ENCODE results near the gene SLC22A4.

The SLC22A4 gene

GRCh38 chr5:132274050-132274792 lies 20.0 kb upstream of the SLC22A4 start:
- TF ChIP-seq SIN3A (IDR thresholded peaks at IDR 0.05; ENCODE audit: borderline replicate concordance, insufficient read depth, low read length) (no peak), POLR2AphosphoS5 (IDR thresholded peaks at IDR 0.05; ENCODE audit: low read depth, low read length) (no peak), REST (IDR thresholded peaks at IDR 0.05; ENCODE audit: insufficient read depth in 1 of 2, low read depth in 2 of 2, low read length in 2 of 2) (no peak), TAF1 (IDR thresholded peaks at IDR 0.05; ENCODE audit: borderline replicate concordance, insufficient read depth, low read length) (no peak), FOXP2 (optimal IDR thresholded peaks at IDR 0.05; ENCODE audit: borderline replicate concordance, extremely low read depth, extremely low read length, insufficient read depth) (no peak)

DNA sequence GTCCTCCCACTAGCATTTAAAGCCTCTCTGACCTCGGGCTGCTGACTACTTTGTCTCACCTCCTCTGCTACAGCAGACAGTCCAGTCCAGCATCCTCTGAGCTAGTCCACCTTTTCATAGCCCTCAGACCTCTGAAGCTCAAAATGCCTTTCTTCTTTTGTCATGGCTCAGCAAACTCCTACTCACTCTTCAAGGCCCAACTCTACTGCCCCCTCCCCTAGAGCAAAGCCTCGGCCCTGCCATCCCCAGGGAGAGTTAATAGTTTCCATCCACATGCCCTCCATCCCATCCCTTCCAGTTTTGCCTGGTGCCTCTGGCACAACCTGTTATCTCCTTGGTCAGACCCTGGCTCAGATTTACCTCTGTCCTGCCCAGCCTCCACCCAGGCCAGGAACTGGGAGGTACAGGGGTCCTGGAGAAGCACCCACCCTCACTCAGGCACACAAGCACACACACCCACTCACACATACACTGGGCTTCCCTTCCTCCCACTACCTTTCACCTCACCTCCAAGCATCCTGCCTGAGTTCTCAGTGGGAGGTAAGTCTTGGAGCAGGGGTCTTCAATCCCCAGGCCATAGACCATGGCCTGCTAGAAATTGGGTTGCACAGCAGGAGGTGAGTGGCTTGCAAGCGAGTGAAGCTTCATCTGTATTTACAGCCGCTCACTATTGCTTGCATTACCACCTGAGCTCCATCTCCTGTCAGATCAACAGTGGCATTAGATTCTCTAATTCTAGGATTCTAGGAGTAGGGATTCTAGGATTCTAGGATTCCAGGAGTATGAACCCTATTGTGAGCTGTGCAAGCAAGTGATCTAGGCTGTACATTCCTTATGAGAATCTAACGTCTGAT lies 18.6 kb upstream of the SLC22A4 start:
- TF ChIP-seq REST (IDR thresholded peaks at IDR 0.05; ENCODE audit: insufficient read depth in 1 of 2, low read depth in 2 of 2, low read length in 2 of 2) (no peak), SIN3A (IDR thresholded peaks at IDR 0.05; ENCODE audit: borderline replicate concordance, insufficient read depth, low read length) (no peak), FOXP2 (optimal IDR thresholded peaks at IDR 0.05; ENCODE audit: borderline replicate concordance, extremely low read depth, extremely low read length, insufficient read depth) (no peak), TAF1 (IDR thresholded peaks at IDR 0.05; ENCODE audit: borderline replicate concordance, insufficient read depth, low read length) (no peak), POLR2AphosphoS5 (IDR thresholded peaks at IDR 0.05; ENCODE audit: low read depth, low read length) (no peak)

DNA sequence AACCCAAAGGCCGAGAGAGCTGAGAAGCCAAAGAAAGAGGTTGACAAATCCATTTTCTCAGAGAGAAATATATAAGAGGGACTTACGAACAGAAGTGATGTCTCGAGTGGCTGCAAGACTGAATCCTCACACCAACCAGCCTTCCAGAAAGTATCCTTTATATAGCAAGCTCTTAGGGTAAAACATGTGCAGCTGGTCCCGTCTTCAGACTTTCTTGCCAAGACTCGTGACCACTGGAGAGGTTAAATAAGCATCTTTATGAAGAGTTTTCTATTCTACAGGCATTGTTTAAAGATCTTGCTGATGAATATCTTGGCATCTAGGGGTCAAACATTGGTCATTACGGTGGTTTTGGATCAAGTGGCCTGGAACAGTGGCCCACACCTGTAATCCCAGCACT lies 16.9 kb upstream of the SLC22A4 start:
- no peak for TF ChIP-seq REST (IDR thresholded peaks at IDR 0.05; ENCODE audit: insufficient read depth in 1 of 2, low read depth in 2 of 2, low read length in 2 of 2)
- no peak for TF ChIP-seq POLR2AphosphoS5 (IDR thresholded peaks at IDR 0.05; ENCODE audit: low read depth, low read length)
- TF ChIP-seq SIN3A (IDR thresholded peaks at IDR 0.05; ENCODE audit: borderline replicate concordance, insufficient read depth, low read length), result no peak
- TF ChIP-seq FOXP2 (optimal IDR thresholded peaks at IDR 0.05; ENCODE audit: borderline replicate concordance, extremely low read depth, extremely low read length, insufficient read depth), result no peak
- no peak for TF ChIP-seq TAF1 (IDR thresholded peaks at IDR 0.05; ENCODE audit: borderline replicate concordance, insufficient read depth, low read length)

- no peak for TF ChIP-seq TAF1 (IDR thresholded peaks at IDR 0.05; ENCODE audit: borderline replicate concordance, insufficient read depth, low read length)
- no peak for TF ChIP-seq SIN3A (IDR thresholded peaks at IDR 0.05; ENCODE audit: borderline replicate concordance, insufficient read depth, low read length)
- no peak for TF ChIP-seq FOXP2 (optimal IDR thresholded peaks at IDR 0.05; ENCODE audit: borderline replicate concordance, extremely low read depth, extremely low read length, insufficient read depth)
- no peak for TF ChIP-seq POLR2AphosphoS5 (IDR thresholded peaks at IDR 0.05; ENCODE audit: low read depth, low read length)
- TF ChIP-seq REST (IDR thresholded peaks at IDR 0.05; ENCODE audit: insufficient read depth in 1 of 2, low read depth in 2 of 2, low read length in 2 of 2), result no peak
Observed at GRCh38 chr5:132277971-132278853, 16.0 kb upstream of the SLC22A4 start.

Data from PFSK-1 (cell line).